Esophagus squamous epithelium (tissue), 5 donors: ENCODE results near the gene TMC6. TPM values are rescaled to one million over a fixed set of nuclear protein-coding genes. Genes with fewer than 3 reads are reported as not detected.

ENCODE experiments used
- DNase-seq: peaks from one replicate; lab custom pipeline; 2025; lab: John Stamatoyannopoulos, UW
- H3K27ac ChIP-seq, 4 donors: fragments of 200-600 bp; sonication (generic); one replicate each; pipeline ENCODE4 v1.5.1; 2016 to 2019; ENCODE audit warnings: mild to moderate bottlenecking in 1 of 4
- H3K27me3 ChIP-seq, 4 donors: fragments of 200-600 bp; sonication (generic); 1 replicate in 3 of 4; 2 replicates in 1 of 4; pipeline versions ENCODE4 v1.5.1 to v1.6.0; 2017 to 2021; ENCODE audit warnings: antibody characterized with exemption in 1 of 4
- H3K36me3 ChIP-seq, 3 donors: fragments of 200-600 bp; sonication (generic); one replicate each; pipeline ENCODE4 v1.5.1; 2016 to 2019
- H3K4me1 ChIP-seq, 3 donors: fragments of 200-600 bp; sonication (generic); one replicate each; pipeline ENCODE4 v1.5.1; 2017 to 2019
- H3K4me3 ChIP-seq, 4 donors: fragments of 200-600 bp; sonication (generic); 1 replicate in 3 of 4; 2 replicates in 1 of 4; pipeline ENCODE4 v1.5.1; 2016 to 2019; ENCODE audit warnings: mild to moderate bottlenecking in 2 of 4, moderate library complexity in 1 of 4
- H3K9me3 ChIP-seq, 3 donors: fragments of 200-600 bp; sonication (generic); one replicate each; pipeline ENCODE4 v1.5.1; 2016 to 2019
- POLR2A ChIP-seq, 4 donors: fragments of 450-650 bp; IDR thresholded peaks; one replicate each; pipeline ENCODE4 v1.6.1; 2017; ENCODE audit warnings: antibody characterized with exemption in 4 of 4, mild to moderate bottlenecking in 4 of 4, moderate library complexity in 3 of 4
- WGBS, 2 donors: methylation state at CpG; one replicate each; pipeline ENCODE4 v1.1.5; 2018; 5-methylcytosine and 5-hydroxymethylcytosine counted together
- intact Hi-C: fragments of 100-400 bp; cut with DNase I; formaldehyde crosslinking; loops from one replicate; pipeline ENCODE4 v1.15.0; 2022
- total RNA-seq, 4 donors: library from RNA; depleted of rRNA; stranded (reverse); fragments of >200 nt; gene quantifications; one replicate each; pipeline ENCODE4 v1.1.0, GENCODE V29; 2016
- TF ChIP-seq, protein P1 (sequence below), 6 experiments: fragments of 450-650 bp in 4 of 6; fragments of 200-600 bp in 2 of 6; sonication (generic) in 2 of 6; IDR thresholded peaks; one replicate each; pipeline ENCODE4 v1.5.1; 2016 to 2019; ENCODE audit warnings: antibody characterized with exemption in 6 of 6, mild to moderate bottlenecking in 4 of 6, moderate library complexity in 4 of 6
- donor health status: DM: yes; HTN: yes; CAD: no.

Gene TMC6
- total RNA-seq, 4 donors from 2014 or later = 13.3 to 39.6 (median 32.2) TPM

DNA sequence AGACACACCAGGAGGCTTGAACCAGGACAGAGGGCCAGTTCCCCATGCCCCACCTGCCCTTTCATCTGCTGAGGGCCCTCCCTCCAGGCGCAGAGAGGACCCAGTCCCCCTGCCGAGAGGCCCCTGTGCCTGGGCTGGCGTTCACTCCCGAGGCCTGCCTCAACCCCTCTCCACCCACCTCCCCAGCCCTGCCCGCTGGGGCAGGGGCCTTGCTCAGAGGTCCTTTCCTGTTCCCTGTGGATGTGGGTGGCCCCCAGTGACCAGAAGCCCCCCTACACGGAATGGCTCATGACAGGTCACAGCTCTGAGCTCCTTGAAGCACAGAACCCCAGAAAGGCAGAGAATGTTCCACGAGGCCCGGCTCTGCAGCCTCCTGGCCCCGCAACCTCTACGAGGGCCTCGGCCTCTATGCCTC, 6.7 kb downstream of the TMC6 start:
- Histone ChIP-seq H3K27me3 (no peaks in the 10 kb centered on the region), H3K9me3 (no peaks in the 10 kb centered on the region), H3K4me3 (peak overlapping the region in 2 of 4 donors; percentile 7 to 37), H3K36me3 (peaks cover 15 to 87% (median 26%) of the 10 kb centered on the region in 3 donors), H3K4me1 (peaks cover 23 to 60% (median 27%) of the 10 kb centered on the region in 3 donors), H3K27ac (peak overlapping the region in 2 of 4 donors; percentile 17 to 52)
- 10 to 58% methylated on average over 2 to 10 of the region's 11 CpGs for WGBS, 2 donors
- intact Hi-C loops = no loop called here
- DNase-seq = no peak
- no peak for TF ChIP-seq POLR2A (IDR thresholded peaks at IDR 0.05)
- TF ChIP-seq, protein P1, sequence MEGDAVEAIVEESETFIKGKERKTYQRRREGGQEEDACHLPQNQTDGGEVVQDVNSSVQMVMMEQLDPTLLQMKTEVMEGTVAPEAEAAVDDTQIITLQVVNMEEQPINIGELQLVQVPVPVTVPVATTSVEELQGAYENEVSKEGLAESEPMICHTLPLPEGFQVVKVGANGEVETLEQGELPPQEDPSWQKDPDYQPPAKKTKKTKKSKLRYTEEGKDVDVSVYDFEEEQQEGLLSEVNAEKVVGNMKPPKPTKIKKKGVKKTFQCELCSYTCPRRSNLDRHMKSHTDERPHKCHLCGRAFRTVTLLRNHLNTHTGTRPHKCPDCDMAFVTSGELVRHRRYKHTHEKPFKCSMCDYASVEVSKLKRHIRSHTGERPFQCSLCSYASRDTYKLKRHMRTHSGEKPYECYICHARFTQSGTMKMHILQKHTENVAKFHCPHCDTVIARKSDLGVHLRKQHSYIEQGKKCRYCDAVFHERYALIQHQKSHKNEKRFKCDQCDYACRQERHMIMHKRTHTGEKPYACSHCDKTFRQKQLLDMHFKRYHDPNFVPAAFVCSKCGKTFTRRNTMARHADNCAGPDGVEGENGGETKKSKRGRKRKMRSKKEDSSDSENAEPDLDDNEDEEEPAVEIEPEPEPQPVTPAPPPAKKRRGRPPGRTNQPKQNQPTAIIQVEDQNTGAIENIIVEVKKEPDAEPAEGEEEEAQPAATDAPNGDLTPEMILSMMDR (IDR thresholded peaks at IDR 0.05) = no peak

DNA sequence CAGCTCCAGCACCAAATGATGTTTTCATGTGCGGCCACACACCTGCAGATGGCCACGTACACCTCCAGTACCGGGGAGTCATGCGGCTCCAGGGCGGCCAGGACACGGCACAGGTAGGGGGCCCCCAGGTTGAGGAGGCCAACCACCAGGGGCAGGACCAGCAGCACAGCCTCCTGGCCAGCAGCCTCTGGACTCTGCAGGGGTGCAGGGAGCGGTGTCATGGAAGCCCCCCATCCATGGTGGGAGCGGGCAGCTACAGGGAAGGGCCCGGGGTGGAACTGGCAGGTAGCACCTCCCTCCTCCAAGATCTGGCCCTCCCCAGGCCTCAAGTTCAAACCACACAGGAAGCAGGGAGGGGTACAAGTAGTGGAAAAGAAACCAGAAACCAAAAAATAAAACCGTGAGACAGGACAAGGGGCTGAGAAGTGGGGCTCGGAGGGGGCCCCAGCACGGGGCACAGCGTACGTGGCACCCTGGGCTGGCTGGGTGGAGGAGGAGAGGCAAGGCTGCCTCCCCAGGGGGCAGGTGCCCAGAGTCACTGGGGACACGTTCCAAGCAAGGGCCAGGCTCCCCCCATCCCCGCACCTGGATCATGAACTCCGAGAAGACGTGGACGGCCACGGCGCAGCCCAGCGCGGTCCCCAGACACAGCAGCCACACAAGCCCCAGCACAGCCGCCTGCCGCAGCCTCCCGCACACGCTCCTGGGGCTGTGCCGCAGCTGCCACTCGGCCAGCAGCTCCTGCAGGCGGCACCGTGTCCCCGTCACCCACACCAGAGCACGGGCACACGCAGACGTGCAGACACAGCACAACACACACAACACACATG, 7.4 kb downstream of the TMC6 start:
- peak overlapping the region in 2 of 4 donors; percentile 17 to 52 for H3K27ac ChIP-seq
- H3K9me3 ChIP-seq = no peaks in the 10 kb centered on the region
- H3K36me3 ChIP-seq = peaks cover 15 to 89% (median 26%) of the 10 kb centered on the region in 3 donors
- peaks cover 16 to 53% (median 21%) of the 10 kb centered on the region in 3 donors for H3K4me1 ChIP-seq
- H3K4me3 ChIP-seq = peak overlapping the region in 2 of 4 donors; percentile 7 to 37
- DNase-seq = no peak
- TF ChIP-seq, protein P1 (IDR thresholded peaks at IDR 0.05) = no peak
- TF ChIP-seq POLR2A (IDR thresholded peaks at IDR 0.05) = no peak
- no peaks in the 10 kb centered on the region for H3K27me3 ChIP-seq
- intact Hi-C loops = no loop called here
- WGBS, 2 donors = 73 to 86% methylated on average over 10 to 12 of the region's 35 CpGs

DNA sequence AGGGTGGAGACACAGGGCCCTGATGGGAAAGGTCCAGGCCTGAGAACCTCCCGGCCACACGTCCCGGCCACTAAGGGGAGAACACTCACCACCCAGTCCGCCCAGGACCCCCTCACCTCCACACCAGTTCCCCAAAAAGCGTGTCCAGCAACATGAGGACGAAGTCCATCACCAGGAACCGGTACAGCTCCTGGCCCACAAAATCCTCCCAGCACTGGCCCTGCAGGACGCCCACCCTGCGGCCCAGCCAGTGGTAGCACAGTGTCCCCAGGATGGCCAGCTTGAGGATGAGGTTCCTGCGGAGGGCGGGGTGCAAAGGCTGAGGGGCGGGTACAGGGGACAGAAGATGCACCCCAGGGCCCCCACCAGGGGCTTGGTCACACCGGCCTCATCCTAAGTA, 8.0 kb downstream of the TMC6 start:
- peaks cover 13 to 47% (median 14%) of the 10 kb centered on the region in 3 donors for H3K4me1 ChIP-seq
- intact Hi-C loops = no loop called here
- H3K4me3 ChIP-seq = no peak overlapping the region
- no peak for TF ChIP-seq POLR2A (IDR thresholded peaks at IDR 0.05)
- TF ChIP-seq, protein P1 (IDR thresholded peaks at IDR 0.05) = no peak
- no peak for DNase-seq
- H3K36me3 ChIP-seq = peaks cover 15 to 84% (median 26%) of the 10 kb centered on the region in 3 donors
- H3K9me3 ChIP-seq = no peaks in the 10 kb centered on the region
- no peak overlapping the region for H3K27ac ChIP-seq
- H3K27me3 ChIP-seq = no peaks in the 10 kb centered on the region
- WGBS, 2 donors = 90 to 94% methylated on average over 5 to 6 of the region's 13 CpGs

DNA sequence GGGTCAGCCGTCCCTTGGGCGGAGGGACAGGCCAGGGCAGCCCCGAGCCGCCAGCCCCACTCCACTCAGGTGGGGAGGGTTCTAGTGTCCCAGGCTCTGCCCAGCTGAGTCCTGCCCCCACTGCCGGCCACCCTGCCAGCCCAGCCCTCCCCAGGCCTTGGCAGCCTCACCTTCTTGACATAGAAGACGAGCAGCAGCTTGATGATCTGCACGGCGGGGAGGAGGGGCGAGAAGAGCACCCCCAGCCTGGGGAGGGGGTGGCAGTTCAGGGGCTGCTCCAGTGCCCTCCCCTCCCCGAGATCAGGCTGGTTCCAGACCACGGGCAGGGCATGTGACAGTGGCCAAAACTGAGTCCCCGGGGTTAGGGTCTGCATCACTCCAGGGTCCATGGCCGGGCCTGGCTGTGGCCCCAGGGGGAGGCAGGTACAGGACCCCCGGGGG, 9.7 kb downstream of the TMC6 start:
- Histone ChIP-seq H3K36me3 (peaks cover 8 to 67% (median 16%) of the 10 kb centered on the region in 3 donors), H3K27ac (no peak overlapping the region), H3K4me3 (no peak overlapping the region), H3K9me3 (no peaks in the 10 kb centered on the region), H3K4me1 (peaks cover 5 to 46% (median 6%) of the 10 kb centered on the region in 3 donors), H3K27me3 (no peaks in the 10 kb centered on the region)
- no peak for DNase-seq
- TF ChIP-seq, protein P1 (IDR thresholded peaks at IDR 0.05) = no peak
- intact Hi-C loops = loop anchor here (10.0 kb wide), 1 partner anchor 126 kb away; no protein-coding TSS in a partner anchor
- WGBS, 2 donors = 70% methylated on average over 2 of the region's 14 CpGs; no CpG with 5 or more reads in 1 of the 2 donors
